Stomach (tissue), 9 donors: ENCODE results near the gene CMIP. TPM values are rescaled to one million over a fixed set of nuclear protein-coding genes. Genes with fewer than 3 reads are reported as not detected.

Experiments used
- DNase-seq, 2 donors: peaks; one replicate each; pipeline versions ENCODE4 v3.0.0 to v3.0.0-alpha.2; 2013 to 2019
- H3K27ac ChIP-seq, 5 donors: fragments of 200-600 bp in 4 of 5; sonication (generic) in 4 of 5; one replicate each; pipeline ENCODE4 v1.5.1; 2013 to 2019; ENCODE audit warnings: mild to moderate bottlenecking in 1 of 5, moderate library complexity in 1 of 5
- H3K27me3 ChIP-seq, 3 donors: fragments of 200-600 bp; sonication (generic); one replicate each; pipeline ENCODE4 v1.5.1; 2017 to 2019; ENCODE audit warnings: mixed run types in 1 of 3
- H3K36me3 ChIP-seq, 4 donors: fragments of 200-600 bp; sonication (generic); 1 replicate in 3 of 4; 2 replicates in 1 of 4; pipeline ENCODE4 v1.5.1; 2016 to 2019
- H3K4me1 ChIP-seq, 4 donors: fragments of 200-600 bp; sonication (generic); one replicate each; pipeline ENCODE4 v1.5.1; 2016 to 2019
- H3K4me3 ChIP-seq, 4 donors: fragments of 200-600 bp; sonication (generic) in 3 of 4; one replicate each; pipeline ENCODE4 v1.5.1; 2016 to 2019; ENCODE audit warnings: mild to moderate bottlenecking in 1 of 4
- H3K9me3 ChIP-seq, 4 donors: fragments of 200-600 bp; sonication (generic); one replicate each; pipeline ENCODE4 v1.5.1; 2016 to 2019
- CTCF ChIP-seq, 7 experiments: fragments of 450-650 bp in 4 of 7; fragments of 200-600 bp in 3 of 7; sonication (generic) in 3 of 7; IDR thresholded peaks; one replicate each; pipeline ENCODE4 v1.5.1; 2016 to 2019; ENCODE audit warnings: antibody characterized with exemption in 7 of 7, control low read depth in 2 of 7, mild to moderate bottlenecking in 1 of 7
- EP300 ChIP-seq: sonication (generic); formaldehyde crosslinking; IDR thresholded peaks from one replicate; pipeline ENCODE4 v1.6.1; 2017; ENCODE audit warnings: antibody characterized with exemption
- POLR2A ChIP-seq, 4 donors: fragments of 450-650 bp; IDR thresholded peaks; one replicate each; pipeline ENCODE4 v1.6.1; 2016; ENCODE audit warnings: antibody characterized with exemption in 4 of 4, control low read depth in 2 of 4, mild to moderate bottlenecking in 1 of 4, moderate library complexity in 1 of 4
- POLR2AphosphoS5 ChIP-seq, 3 donors: sonication (generic); formaldehyde crosslinking; IDR thresholded peaks; one replicate each; pipeline ENCODE4 v1.6.1; 2016; ENCODE audit warnings: antibody characterized with exemption in 3 of 3
- WGBS, 5 donors: extraction: QIAGEN DNeasy Blood & Tissue Kit in 3 of 5; methylation state at CpG; one replicate each; pipeline versions ENCODE4 v1.1.5 to v1.1.7; 2013 to 2018; 5-methylcytosine and 5-hydroxymethylcytosine counted together
- intact Hi-C: fragments of 100-400 bp; cut with DNase I; formaldehyde crosslinking; loops from one replicate; pipeline ENCODE4 v1.15.1; 2023; ENCODE audit warnings: low total_unique reads
- polyA plus RNA-seq, 3 donors: library from polyadenylated mRNA; stranded (reverse); fragments of 200-250 nt; gene quantifications; one replicate each; pipeline ENCODE4 v1.2.3, GENCODE V29; 2013
- total RNA-seq, 5 donors: library from RNA; depleted of rRNA; stranded (reverse); fragments of >200 nt; gene quantifications; one replicate each; pipeline versions ENCODE4 v1.1.0 to v1.2.3, GENCODE V29; 2014 to 2016
- donor health status: healthy with polysubstance abuse.
- donor health status: Bipolar disorder and iron deficiency.
- donor health status: healthy.

CMIP gene
- total and polyA plus RNA-seq, 8 donors, result 11.1 to 71.0 (median 31.2) TPM

GRCh38 chr16:81733295-81733694 lies 288.7 kb downstream of the CMIP start:
- no peak overlapping the region for H3K4me3 ChIP-seq
- H3K4me1 ChIP-seq, result peaks cover 15 to 29% (median 26%) of the 10 kb centered on the region in 4 donors
- TF ChIP-seq EP300 (no peak), CTCF (IDR thresholded peaks at IDR 0.05) (no peak)
- H3K36me3 ChIP-seq, result no peaks in the 10 kb centered on the region
- H3K27me3 ChIP-seq, result no peaks in the 10 kb centered on the region
- no peak overlapping the region for H3K27ac ChIP-seq
- WGBS, 5 donors, result 84 to 100% (median 92%) methylated on average over 1 of the region's 1 CpG
- H3K9me3 ChIP-seq, result no peaks in the 10 kb centered on the region
- no peak for DNase-seq
- intact Hi-C loops, result loop anchor here (5.0 kb wide), 1 partner anchor 371 kb away; no protein-coding TSS in a partner anchor

- Histone ChIP-seq H3K27me3 (no peaks in the 10 kb centered on the region), H3K36me3 (no peaks in the 10 kb centered on the region), H3K4me1 (peaks cover 15 to 32% (median 27%) of the 10 kb centered on the region in 4 donors), H3K27ac (no peak overlapping the region), H3K9me3 (no peaks in the 10 kb centered on the region), H3K4me3 (no peak overlapping the region)
- TF ChIP-seq CTCF (IDR thresholded peaks at IDR 0.05), result no peak
- no peak for TF ChIP-seq POLR2AphosphoS5 (IDR thresholded peaks at IDR 0.05)
- no peak for TF ChIP-seq EP300
- no peak for TF ChIP-seq POLR2A (IDR thresholded peaks at IDR 0.05)
- WGBS, 5 donors, result 83 to 92% (median 91%) methylated on average over 3 to 6 of the region's 6 CpGs
- intact Hi-C loops, result loop anchor here (5.0 kb wide), 1 partner anchor 373 kb away; no protein-coding TSS in a partner anchor
- no peak for DNase-seq
Observed at GRCh38 chr16:81734632-81735434, 290.2 kb downstream of the CMIP start.

- TF ChIP-seq POLR2AphosphoS5 (IDR thresholded peaks at IDR 0.05) (peak in 1 of 3 donors; percentile 54), EP300 (no peak), CTCF (IDR thresholded peaks at IDR 0.05) (peak in 5 of 7 experiments; percentile 72 to 95 (median 85)), POLR2A (IDR thresholded peaks at IDR 0.05) (no peak)
- Histone ChIP-seq H3K27ac (peak overlapping the region in 3 of 5 donors; percentile 62 to 71 (median 69)), H3K4me1 (peaks cover 3 to 14% (median 12%) of the 10 kb centered on the region in 4 donors), H3K4me3 (peak overlapping the region; percentile 19 to 36 (median 28)), H3K27me3 (no peaks in the 10 kb centered on the region), H3K36me3 (no peaks in the 10 kb centered on the region), H3K9me3 (no peaks in the 10 kb centered on the region)
- intact Hi-C loops, result no loop called here
- WGBS, 5 donors, result 6 to 12% (median 9%) methylated on average over 17 to 22 of the region's 22 CpGs
- peak; percentile 92 to 93 for DNase-seq
Observed at GRCh38 chr16:81737885-81738536, 293.4 kb downstream of the CMIP start.

GRCh38 chr16:81738783-81739496 lies 294.3 kb downstream of the CMIP start:
- no peaks in the 10 kb centered on the region for H3K36me3 ChIP-seq

More at GRCh38 chr16:81738783-81739496, 294.3 kb downstream of the CMIP start:
- WGBS, 5 donors, result 68 to 73% (median 70%) methylated on average over 11 to 18 of the region's 18 CpGs
- H3K4me1 ChIP-seq, result peaks cover 3 to 14% (median 12%) of the 10 kb centered on the region in 4 donors
- H3K27me3 ChIP-seq, result no peaks in the 10 kb centered on the region
- H3K27ac ChIP-seq, result peak overlapping the region in 2 of 5 donors; percentile 62 to 69
- no peaks in the 10 kb centered on the region for H3K9me3 ChIP-seq
- peak; percentile 44 to 54 for DNase-seq
- no peak overlapping the region for H3K4me3 ChIP-seq
- TF ChIP-seq POLR2AphosphoS5 (IDR thresholded peaks at IDR 0.05) (no peak), CTCF (IDR thresholded peaks at IDR 0.05) (no peak), EP300 (no peak), POLR2A (IDR thresholded peaks at IDR 0.05) (no peak)
- intact Hi-C loops, result no loop called here
